ENCODE results near the gene MCCD1.

DNA sequence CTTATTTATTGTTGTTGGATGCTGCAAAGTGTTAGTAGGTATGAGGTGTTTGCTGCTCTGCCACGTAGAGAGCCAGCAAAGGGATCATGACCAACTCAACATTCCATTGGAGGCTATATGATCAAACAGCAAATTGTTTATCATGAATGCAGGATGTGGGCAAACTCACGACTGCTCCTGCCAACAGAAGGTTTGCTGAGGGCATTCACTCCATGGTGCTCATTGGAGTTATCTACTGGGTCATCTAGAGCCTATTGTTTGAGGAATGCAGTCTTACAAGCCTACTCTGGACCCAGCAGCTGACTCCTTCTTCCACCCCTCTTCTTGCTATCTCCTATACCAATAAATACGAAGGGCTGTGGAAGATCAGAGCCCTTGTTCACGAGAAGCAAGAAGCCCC lies 18.8 kb upstream of the MCCD1 start:
- TF ChIP-seq, protein P1, sequence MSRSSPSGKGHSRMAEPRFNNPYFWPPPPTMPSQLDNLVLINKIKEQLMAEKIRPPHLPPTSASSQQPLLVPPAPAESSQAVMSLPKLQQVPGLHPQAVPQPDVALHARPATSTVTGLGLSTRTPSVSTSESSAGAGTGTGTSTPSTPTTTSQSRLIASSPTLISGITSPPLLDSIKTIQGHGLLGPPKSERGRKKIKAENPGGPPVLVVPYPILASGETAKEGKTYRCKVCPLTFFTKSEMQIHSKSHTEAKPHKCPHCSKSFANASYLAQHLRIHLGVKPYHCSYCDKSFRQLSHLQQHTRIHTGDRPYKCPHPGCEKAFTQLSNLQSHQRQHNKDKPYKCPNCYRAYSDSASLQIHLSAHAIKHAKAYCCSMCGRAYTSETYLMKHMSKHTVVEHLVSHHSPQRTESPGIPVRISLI (tag by site-specific recombination; IDR thresholded peaks at IDR 0.05), result no peak
- TF ChIP-seq ZNF292 (tag by site-specific recombination; IDR thresholded peaks at IDR 0.05; ENCODE audit: borderline replicate concordance, low read depth) (no peak), ZNF211 (tag by site-specific recombination; IDR thresholded peaks at IDR 0.05; ENCODE audit: low read depth) (no peak), KLF16 (tag by site-specific recombination; IDR thresholded peaks at IDR 0.05) (no peak), ZNF23 (tag by site-specific recombination; IDR thresholded peaks at IDR 0.05; ENCODE audit: borderline replicate concordance) (no peak)
- TF ChIP-seq, protein P2, sequence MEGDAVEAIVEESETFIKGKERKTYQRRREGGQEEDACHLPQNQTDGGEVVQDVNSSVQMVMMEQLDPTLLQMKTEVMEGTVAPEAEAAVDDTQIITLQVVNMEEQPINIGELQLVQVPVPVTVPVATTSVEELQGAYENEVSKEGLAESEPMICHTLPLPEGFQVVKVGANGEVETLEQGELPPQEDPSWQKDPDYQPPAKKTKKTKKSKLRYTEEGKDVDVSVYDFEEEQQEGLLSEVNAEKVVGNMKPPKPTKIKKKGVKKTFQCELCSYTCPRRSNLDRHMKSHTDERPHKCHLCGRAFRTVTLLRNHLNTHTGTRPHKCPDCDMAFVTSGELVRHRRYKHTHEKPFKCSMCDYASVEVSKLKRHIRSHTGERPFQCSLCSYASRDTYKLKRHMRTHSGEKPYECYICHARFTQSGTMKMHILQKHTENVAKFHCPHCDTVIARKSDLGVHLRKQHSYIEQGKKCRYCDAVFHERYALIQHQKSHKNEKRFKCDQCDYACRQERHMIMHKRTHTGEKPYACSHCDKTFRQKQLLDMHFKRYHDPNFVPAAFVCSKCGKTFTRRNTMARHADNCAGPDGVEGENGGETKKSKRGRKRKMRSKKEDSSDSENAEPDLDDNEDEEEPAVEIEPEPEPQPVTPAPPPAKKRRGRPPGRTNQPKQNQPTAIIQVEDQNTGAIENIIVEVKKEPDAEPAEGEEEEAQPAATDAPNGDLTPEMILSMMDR (tag by site-specific recombination; IDR thresholded peaks at IDR 0.05), result no peak
- TF ChIP-seq, protein P3, sequence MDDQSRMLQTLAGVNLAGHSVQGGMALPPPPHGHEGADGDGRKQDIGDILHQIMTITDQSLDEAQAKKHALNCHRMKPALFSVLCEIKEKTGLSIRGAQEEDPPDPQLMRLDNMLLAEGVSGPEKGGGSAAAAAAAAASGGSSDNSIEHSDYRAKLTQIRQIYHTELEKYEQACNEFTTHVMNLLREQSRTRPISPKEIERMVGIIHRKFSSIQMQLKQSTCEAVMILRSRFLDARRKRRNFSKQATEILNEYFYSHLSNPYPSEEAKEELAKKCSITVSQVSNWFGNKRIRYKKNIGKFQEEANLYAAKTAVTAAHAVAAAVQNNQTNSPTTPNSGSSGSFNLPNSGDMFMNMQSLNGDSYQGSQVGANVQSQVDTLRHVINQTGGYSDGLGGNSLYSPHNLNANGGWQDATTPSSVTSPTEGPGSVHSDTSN (CRISPR knock-in tag; IDR thresholded peaks at IDR 0.05), result no peak
